Measurements from ENCODE around the gene GTF3C4. TPM values are rescaled to one million over a fixed set of nuclear protein-coding genes. Genes with fewer than 3 reads are reported as not detected.

The GTF3C4 gene
- total and polyA plus RNA-seq, 2 of the 13 experiments (the other 11 are each of a cell fraction or from before 2014, with no cell fraction given): 2.6 to 12.9 TPM

GRCh38 chr9:132669698-132670456, 387 bp upstream of the GTF3C4 start, which contains the start of gene DDX31 (continued):
- TF ChIP-seq ZNF749 (CRISPR knock-in tag; IDR thresholded peaks at IDR 0.05; ENCODE audit: borderline replicate concordance) (peak; percentile 93), PITX1 (CRISPR knock-in tag; IDR thresholded peaks at IDR 0.05) (no peak), FOSL2 (CRISPR knock-in tag; IDR thresholded peaks at IDR 0.05) (peak; percentile 46), KLF6 (CRISPR knock-in tag; IDR thresholded peaks at IDR 0.05) (peak; percentile 94), RXRA (CRISPR knock-in tag; IDR thresholded peaks at IDR 0.05) (peak; percentile 80; the same call in 1 of the 2 replicates), ZMYM4 (CRISPR knock-in tag; IDR thresholded peaks at IDR 0.05) (peak; percentile 71), THAP11 (CRISPR knock-in tag; IDR thresholded peaks at IDR 0.05) (peak; percentile 77; the same call in 1 of the 2 replicates), HMG20B (CRISPR knock-in tag; conservative IDR thresholded peaks at IDR 0.05) (no peak), SMYD3 (CRISPR knock-in tag; IDR thresholded peaks at IDR 0.05) (peak; percentile 13; the same call in 1 of the 2 replicates), FOXA1 (IDR thresholded peaks at IDR 0.05) (no peak), FOXA1 (CRISPR knock-in tag; IDR thresholded peaks at IDR 0.05) (peak; percentile 3; the same call in 1 of the 2 replicates), ZIK1 (CRISPR knock-in tag; IDR thresholded peaks at IDR 0.05; ENCODE audit: borderline replicate concordance, low read depth) (peak; percentile 90), TEAD3 (CRISPR knock-in tag; optimal IDR thresholded peaks at IDR 0.05; ENCODE audit: borderline replicate concordance) (peak; percentile 59), PAX8 (CRISPR knock-in tag; IDR thresholded peaks at IDR 0.05; ENCODE audit: borderline replicate concordance) (no peak), SP5 (CRISPR knock-in tag; IDR thresholded peaks at IDR 0.05; ENCODE audit: borderline replicate concordance, low read depth) (no peak; the same call in 1 of the 2 replicates), ZNF280D (CRISPR knock-in tag; IDR thresholded peaks at IDR 0.05) (0 out of 2 replicates have a peak, but pooled peaks have one; percentile 30), ZNF678 (CRISPR knock-in tag; IDR thresholded peaks at IDR 0.05) (peak; percentile 81; the same call in 1 of the 2 replicates), BRCA1 (CRISPR knock-in tag; IDR thresholded peaks at IDR 0.05) (no peak; the same call in none of the 2 replicates), ZNF761 (CRISPR knock-in tag; conservative IDR thresholded peaks at IDR 0.05) (peak; percentile 83; the same call in 1 of the 2 replicates), EP300 (IDR thresholded peaks at IDR 0.05; ENCODE audit: low read depth in 2 of 2, low read length in 2 of 2) (no peak), EP300 (CRISPR knock-in tag; IDR thresholded peaks at IDR 0.05; ENCODE audit: borderline replicate concordance) (0 out of 2 replicates have a peak, but pooled peaks have one; percentile 39), EED (CRISPR knock-in tag; IDR thresholded peaks at IDR 0.05) (peak; percentile 95; the same call in 1 of the 2 replicates), NR3C1 (CRISPR knock-in tag; IDR thresholded peaks at IDR 0.05) (no peak), ZSCAN29 (CRISPR knock-in tag; conservative IDR thresholded peaks at IDR 0.05) (peak; percentile 67; the same call in 1 of the 2 replicates), ZNF446 (CRISPR knock-in tag; IDR thresholded peaks at IDR 0.05) (peak; percentile 71; the same call in 1 of the 2 replicates), ZNF557 (CRISPR knock-in tag; IDR thresholded peaks at IDR 0.05) (no peak), DPF2 (CRISPR knock-in tag; IDR thresholded peaks at IDR 0.05; ENCODE audit: borderline replicate concordance, low read depth) (no peak), ZNF18 (CRISPR knock-in tag; IDR thresholded peaks at IDR 0.05; ENCODE audit: insufficient replicate concordance) (peak; percentile 86)
